Lower leg skin (tissue), 3 donors: ENCODE measurements around the gene DAAM1.

Experiments used
- POLR2A ChIP-seq, 2 donors: fragments of 450-650 bp; IDR thresholded peaks; one replicate each; pipeline ENCODE4 v1.6.1; 2016 to 2017; ENCODE audit warnings: antibody characterized with exemption in 2 of 2, mild to moderate bottlenecking in 1 of 2, moderate library complexity in 1 of 2
- TF ChIP-seq, protein P1 (sequence below), 3 donors: fragments of 450-650 bp; IDR thresholded peaks; one replicate each; pipeline ENCODE4 v1.5.1; 2016; ENCODE audit warnings: antibody characterized with exemption in 3 of 3, mild to moderate bottlenecking in 3 of 3, moderate library complexity in 2 of 3

DNA sequence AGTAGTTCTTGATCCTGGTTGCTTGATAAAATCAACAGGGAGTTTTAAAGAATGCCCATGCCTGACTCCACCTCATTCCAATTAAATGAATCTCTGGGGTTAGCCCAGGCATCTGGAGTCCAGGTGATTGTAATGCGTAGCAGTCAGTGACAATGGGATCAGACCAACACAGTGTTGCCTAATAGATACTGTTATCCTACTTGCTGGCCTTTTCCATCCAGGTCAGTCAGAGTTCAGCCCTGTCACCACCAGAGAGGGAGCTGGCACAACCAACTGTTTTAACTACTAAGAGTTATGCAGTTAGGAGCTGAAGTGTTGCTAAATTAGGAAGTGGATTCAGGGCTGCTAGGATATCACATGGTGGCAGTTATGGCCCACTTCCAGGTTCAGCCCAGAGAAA is 169.6 kb downstream of the DAAM1 start:
- TF ChIP-seq, protein P1, sequence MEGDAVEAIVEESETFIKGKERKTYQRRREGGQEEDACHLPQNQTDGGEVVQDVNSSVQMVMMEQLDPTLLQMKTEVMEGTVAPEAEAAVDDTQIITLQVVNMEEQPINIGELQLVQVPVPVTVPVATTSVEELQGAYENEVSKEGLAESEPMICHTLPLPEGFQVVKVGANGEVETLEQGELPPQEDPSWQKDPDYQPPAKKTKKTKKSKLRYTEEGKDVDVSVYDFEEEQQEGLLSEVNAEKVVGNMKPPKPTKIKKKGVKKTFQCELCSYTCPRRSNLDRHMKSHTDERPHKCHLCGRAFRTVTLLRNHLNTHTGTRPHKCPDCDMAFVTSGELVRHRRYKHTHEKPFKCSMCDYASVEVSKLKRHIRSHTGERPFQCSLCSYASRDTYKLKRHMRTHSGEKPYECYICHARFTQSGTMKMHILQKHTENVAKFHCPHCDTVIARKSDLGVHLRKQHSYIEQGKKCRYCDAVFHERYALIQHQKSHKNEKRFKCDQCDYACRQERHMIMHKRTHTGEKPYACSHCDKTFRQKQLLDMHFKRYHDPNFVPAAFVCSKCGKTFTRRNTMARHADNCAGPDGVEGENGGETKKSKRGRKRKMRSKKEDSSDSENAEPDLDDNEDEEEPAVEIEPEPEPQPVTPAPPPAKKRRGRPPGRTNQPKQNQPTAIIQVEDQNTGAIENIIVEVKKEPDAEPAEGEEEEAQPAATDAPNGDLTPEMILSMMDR (IDR thresholded peaks at IDR 0.05): no peak
- no peak for TF ChIP-seq POLR2A (IDR thresholded peaks at IDR 0.05)
